Measurements from ENCODE around the gene SH3PXD2A. TPM values are rescaled to one million over a fixed set of nuclear protein-coding genes. Genes with fewer than 3 reads are reported as not detected.

Gene SH3PXD2A
- total RNA-seq, 1 experiment from 2014 or later: 54.9 TPM

GRCh38 chr10:103897241-103897774, 41.9 kb upstream of the SH3PXD2A start:
- POLR2A ChIA-PET (ENCODE audit: low non-redundant PET): no interaction called here
- Histone ChIP-seq H3K4me1 (ENCODE audit: insufficient read depth, low read length, poor library complexity, severe bottlenecking) (peaks cover 36% of the 10 kb centered on the region), H3K4me3 (ENCODE audit: low read depth, low read length, poor library complexity, severe bottlenecking) (no peak overlapping the region), H3K36me3 (ENCODE audit: insufficient read depth, low read length, poor library complexity, severe bottlenecking) (no peaks in the 10 kb centered on the region), H3K9me3 (ENCODE audit: low read depth, low read length, poor library complexity, severe bottlenecking) (no peaks in the 10 kb centered on the region), H3K27ac (ENCODE audit: low read depth, low read length, poor library complexity, severe bottlenecking) (no peak overlapping the region), H3K27me3 (replicated peaks; ENCODE audit: insufficient read depth, low read depth, low read length, poor library complexity) (no peaks in the 10 kb centered on the region)
- DNase-seq (ENCODE audit: low spot score): no peak
- TF ChIP-seq, protein P1, sequence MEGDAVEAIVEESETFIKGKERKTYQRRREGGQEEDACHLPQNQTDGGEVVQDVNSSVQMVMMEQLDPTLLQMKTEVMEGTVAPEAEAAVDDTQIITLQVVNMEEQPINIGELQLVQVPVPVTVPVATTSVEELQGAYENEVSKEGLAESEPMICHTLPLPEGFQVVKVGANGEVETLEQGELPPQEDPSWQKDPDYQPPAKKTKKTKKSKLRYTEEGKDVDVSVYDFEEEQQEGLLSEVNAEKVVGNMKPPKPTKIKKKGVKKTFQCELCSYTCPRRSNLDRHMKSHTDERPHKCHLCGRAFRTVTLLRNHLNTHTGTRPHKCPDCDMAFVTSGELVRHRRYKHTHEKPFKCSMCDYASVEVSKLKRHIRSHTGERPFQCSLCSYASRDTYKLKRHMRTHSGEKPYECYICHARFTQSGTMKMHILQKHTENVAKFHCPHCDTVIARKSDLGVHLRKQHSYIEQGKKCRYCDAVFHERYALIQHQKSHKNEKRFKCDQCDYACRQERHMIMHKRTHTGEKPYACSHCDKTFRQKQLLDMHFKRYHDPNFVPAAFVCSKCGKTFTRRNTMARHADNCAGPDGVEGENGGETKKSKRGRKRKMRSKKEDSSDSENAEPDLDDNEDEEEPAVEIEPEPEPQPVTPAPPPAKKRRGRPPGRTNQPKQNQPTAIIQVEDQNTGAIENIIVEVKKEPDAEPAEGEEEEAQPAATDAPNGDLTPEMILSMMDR (conservative IDR thresholded peaks at IDR 0.05; ENCODE audit: low read depth, low read length): no peak
- TF ChIP-seq EZH2 (IDR thresholded peaks at IDR 0.05; ENCODE audit: borderline replicate concordance, low read depth, low read length, poor library complexity, severe bottlenecking): no peak
- intact Hi-C loops (cut with micrococcal nuclease; ENCODE audit: unreplicated experiment): no loop called here
- CTCF ChIA-PET: no interaction called here
- BruUV-seq (replicated peaks): no TSS peak

DNA sequence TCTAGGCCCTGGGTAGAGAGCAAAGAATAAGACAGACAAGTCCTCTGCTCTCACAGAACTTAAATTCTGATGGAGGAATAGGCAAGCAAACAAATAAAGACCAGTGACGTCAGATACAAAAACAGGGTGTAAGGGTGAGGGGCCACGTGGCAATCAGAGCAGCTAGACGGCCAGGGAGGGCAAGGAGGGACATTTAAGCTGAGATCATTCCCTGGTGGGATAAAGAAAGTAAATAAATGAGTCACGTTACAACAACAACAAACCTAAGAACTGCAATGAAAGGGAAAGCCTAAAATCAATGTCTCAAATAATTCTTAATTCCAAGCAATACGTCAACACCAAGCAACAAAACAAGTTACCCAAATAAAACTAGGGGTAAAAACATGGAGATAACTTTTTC, 40.8 kb upstream of the SH3PXD2A start:
- intact Hi-C loops (cut with micrococcal nuclease; ENCODE audit: unreplicated experiment): no loop called here
- Histone ChIP-seq H3K9me3 (ENCODE audit: low read depth, low read length, poor library complexity, severe bottlenecking) (no peaks in the 10 kb centered on the region), H3K27me3 (replicated peaks; ENCODE audit: insufficient read depth, low read depth, low read length, poor library complexity) (no peaks in the 10 kb centered on the region), H3K36me3 (ENCODE audit: insufficient read depth, low read length, poor library complexity, severe bottlenecking) (no peaks in the 10 kb centered on the region), H3K4me1 (ENCODE audit: insufficient read depth, low read length, poor library complexity, severe bottlenecking) (peaks cover 36% of the 10 kb centered on the region), H3K4me3 (ENCODE audit: low read depth, low read length, poor library complexity, severe bottlenecking) (no peak overlapping the region), H3K27ac (ENCODE audit: low read depth, low read length, poor library complexity, severe bottlenecking) (no peak overlapping the region)
- no peak for DNase-seq (ENCODE audit: low spot score)
- ChIA-PET POLR2A (ENCODE audit: low non-redundant PET) (no interaction called here), CTCF (no interaction called here)
- TF ChIP-seq, protein P1 (conservative IDR thresholded peaks at IDR 0.05; ENCODE audit: low read depth, low read length): no peak
- no peak for TF ChIP-seq EZH2 (IDR thresholded peaks at IDR 0.05; ENCODE audit: borderline replicate concordance, low read depth, low read length, poor library complexity, severe bottlenecking)
- BruUV-seq (replicated peaks): no TSS peak

GRCh38 chr10:103895411-103896186, 40.2 kb upstream of the SH3PXD2A start:
- no peaks in the 10 kb centered on the region for H3K9me3 ChIP-seq (ENCODE audit: low read depth, low read length, poor library complexity, severe bottlenecking)
- H3K4me1 ChIP-seq (ENCODE audit: insufficient read depth, low read length, poor library complexity, severe bottlenecking): peaks cover 36% of the 10 kb centered on the region
- intact Hi-C loops (cut with micrococcal nuclease; ENCODE audit: unreplicated experiment): no loop called here
- ChIA-PET CTCF (no interaction called here), POLR2A (ENCODE audit: low non-redundant PET) (no interaction called here)
- H3K27me3 ChIP-seq (replicated peaks; ENCODE audit: insufficient read depth, low read depth, low read length, poor library complexity): no peaks in the 10 kb centered on the region
- no peak overlapping the region for H3K4me3 ChIP-seq (ENCODE audit: low read depth, low read length, poor library complexity, severe bottlenecking)
- BruUV-seq (replicated peaks): no TSS peak
- H3K36me3 ChIP-seq (ENCODE audit: insufficient read depth, low read length, poor library complexity, severe bottlenecking): no peaks in the 10 kb centered on the region
- TF ChIP-seq, protein P1 (conservative IDR thresholded peaks at IDR 0.05; ENCODE audit: low read depth, low read length): no peak
- no peak for TF ChIP-seq EZH2 (IDR thresholded peaks at IDR 0.05; ENCODE audit: borderline replicate concordance, low read depth, low read length, poor library complexity, severe bottlenecking)
- H3K27ac ChIP-seq (ENCODE audit: low read depth, low read length, poor library complexity, severe bottlenecking): no peak overlapping the region
- DNase-seq (ENCODE audit: low spot score): no peak
